Spleen (tissue), 11 donors: ENCODE data around the gene HDAC4. TPM values are rescaled to one million over a fixed set of nuclear protein-coding genes. Genes with fewer than 3 reads are reported as not detected.

ENCODE experiments used
- DNase-seq: peaks from one replicate; pipeline ENCODE4 v3.0.0-alpha.2; 2020
- H3K27ac ChIP-seq, 8 donors: fragments of 200-600 bp; sonication (generic) in 7 of 8; 1 replicate in 4 of 8; 2 replicates in 4 of 8; pipeline versions ENCODE4 v1.5.0 to v1.8.0; 2016 to 2021; ENCODE audit warnings: inconsistent platforms in 4 of 8, mild to moderate bottlenecking in 4 of 8, moderate library complexity in 1 of 8
- H3K27me3 ChIP-seq, 7 donors: fragments of 200-600 bp; sonication (generic) in 6 of 7; replicated peaks in 1 of 7; 1 replicate in 4 of 7; 2 replicates in 3 of 7; pipeline versions ENCODE4 v1.5.0 to v1.8.0; 2016 to 2021; ENCODE audit warnings: inconsistent platforms in 3 of 7, mild to moderate bottlenecking in 1 of 7
- H3K36me3 ChIP-seq, 6 donors: fragments of 200-600 bp; sonication (generic) in 5 of 6; 1 replicate in 4 of 6; 2 replicates in 2 of 6; pipeline versions ENCODE4 v1.5.0 to v1.8.0; 2016 to 2021; ENCODE audit warnings: inconsistent platforms in 2 of 6
- H3K4me1 ChIP-seq, 6 donors: fragments of 200-600 bp; sonication (generic) in 5 of 6; 1 replicate in 3 of 6; 2 replicates in 3 of 6; pipeline versions ENCODE4 v1.5.0 to v1.8.0; 2016 to 2021; ENCODE audit warnings: inconsistent platforms in 3 of 6
- H3K4me3 ChIP-seq, 8 donors: fragments of 200-600 bp; sonication (generic) in 7 of 8; 1 replicate in 4 of 8; 2 replicates in 4 of 8; pipeline versions ENCODE4 v1.5.0 to v1.8.0; 2016 to 2021; ENCODE audit warnings: inconsistent platforms in 4 of 8, mild to moderate bottlenecking in 4 of 8, moderate library complexity in 2 of 8
- H3K9me3 ChIP-seq, 8 donors: fragments of 200-600 bp; sonication (generic) in 7 of 8; 1 replicate in 4 of 8; 2 replicates in 4 of 8; pipeline versions ENCODE4 v1.5.0 to v1.8.0; 2016 to 2021; ENCODE audit warnings: inconsistent platforms in 4 of 8
- CTCF ChIP-seq, 11 experiments: fragments of 200-600 bp in 7 of 11; fragments of 450-650 bp in 4 of 11; sonication (generic) in 4 of 11; IDR thresholded peaks in 8 of 11; conservative IDR thresholded peaks in 3 of 11; 1 replicate in 7 of 11; 2 replicates in 4 of 11; pipeline versions ENCODE4 v1.4.0 to v1.8.0; 2016 to 2021; ENCODE audit warnings: antibody characterized with exemption in 11 of 11, inconsistent platforms in 4 of 11, mild to moderate bottlenecking in 1 of 11
- POLR2A ChIP-seq, 3 donors: fragments of 450-650 bp; IDR thresholded peaks; one replicate each; pipeline ENCODE4 v1.5.1; 2017; ENCODE audit warnings: antibody characterized with exemption in 3 of 3, mild to moderate bottlenecking in 1 of 3
- POLR2AphosphoS5 ChIP-seq, 3 donors: sonication (generic); formaldehyde crosslinking; IDR thresholded peaks; one replicate each; pipeline ENCODE4 v1.5.1; 2017; ENCODE audit warnings: antibody characterized with exemption in 3 of 3
- WGBS, 5 donors: extraction: QIAGEN DNeasy Blood & Tissue Kit in 3 of 5; methylation state at CpG; one replicate each; pipeline versions ENCODE4 v1.1.5 to v1.1.7; 2013 to 2018; 5-methylcytosine and 5-hydroxymethylcytosine counted together
- intact Hi-C: fragments of 100-400 bp; cut with DNase I; formaldehyde crosslinking; loops from one replicate; pipeline ENCODE4 v1.15.0; 2023; ENCODE audit warnings: low total_unique reads
- polyA plus RNA-seq, 3 donors: library from polyadenylated mRNA; stranded (reverse); fragments of 200-250 nt; gene quantifications; one replicate each; pipeline ENCODE4 v1.2.1, GENCODE V29; 2013
- total RNA-seq, 7 donors: library from RNA; depleted of rRNA in 3 of 7; stranded (reverse); fragments of >200 nt in 3 of 7; fragmentation: NEBNext Ultra II Directional in 4 of 7; extraction: Animal tissue kit (Norgen Biotek cat#: 25700) in 4 of 7; gene quantifications; one replicate each; pipeline versions ENCODE4 v1.1.0 to v1.2.1, GENCODE V29; 2016 to 2021
- donor health status: healthy with polysubstance abuse.
- donor health status: DM: no; HTN: no; CAD: no; lungs with moderate emphysema.
- donor health status: DM: no; HTN: no; CAD: no.
- donor health status: Bipolar disorder and iron deficiency.
- donor health status: healthy.
- donor health status: DM: no; HTN: no; CAD: no.
- donor health status: DM: yes; HTN: yes; CAD: no.

Gene HDAC4
- total and polyA plus RNA-seq, 10 donors, result 3.2 to 122 (median 69.5) TPM

GRCh38 chr2:239132156-239132709 lies 268.6 kb downstream of the HDAC4 start:
- WGBS, 5 donors, result 89 to 95% (median 95%) methylated on average over 17 of the region's 17 CpGs
- peaks cover 0 to 6% (median 0%) of the 10 kb centered on the region in 8 donors for H3K9me3 ChIP-seq
- DNase-seq, result no peak
- no peak overlapping the region for H3K27ac ChIP-seq
- no peak overlapping the region for H3K4me3 ChIP-seq
- TF ChIP-seq POLR2AphosphoS5 (IDR thresholded peaks at IDR 0.05) (peak in 1 of 3 donors; percentile 8), POLR2A (IDR thresholded peaks at IDR 0.05) (no peak)
- H3K27me3 ChIP-seq, result no peaks in the 10 kb centered on the region
- intact Hi-C loops, result no loop called here
- H3K36me3 ChIP-seq, result peaks cover 0 to 100% (median 69%) of the 10 kb centered on the region in 6 donors
- H3K4me1 ChIP-seq, result peaks cover 0 to 28% (median 13%) of the 10 kb centered on the region in 6 donors

GRCh38 chr2:239131521-239131920 lies 269.3 kb downstream of the HDAC4 start:
- intact Hi-C loops, result no loop called here
- 84 to 95% (median 92%) methylated on average over 9 to 10 of the region's 10 CpGs for WGBS, 5 donors
- DNase-seq, result no peak
- Histone ChIP-seq H3K27ac (no peak overlapping the region), H3K4me1 (peaks cover 0 to 25% (median 15%) of the 10 kb centered on the region in 6 donors), H3K9me3 (peaks cover 0 to 6% (median 0%) of the 10 kb centered on the region in 8 donors), H3K27me3 (no peaks in the 10 kb centered on the region), H3K4me3 (no peak overlapping the region), H3K36me3 (peaks cover 0 to 100% (median 65%) of the 10 kb centered on the region in 6 donors)
- no peak for TF ChIP-seq POLR2A (IDR thresholded peaks at IDR 0.05)

- no peaks in the 10 kb centered on the region for H3K9me3 ChIP-seq
- WGBS, 5 donors, result 97 to 98% (median 98%) methylated on average over 15 to 16 of the region's 16 CpGs
- peaks cover 0 to 25% (median 15%) of the 10 kb centered on the region in 6 donors for H3K4me1 ChIP-seq
- TF ChIP-seq POLR2AphosphoS5 (IDR thresholded peaks at IDR 0.05) (no peak), POLR2A (IDR thresholded peaks at IDR 0.05) (no peak), CTCF (IDR thresholded peaks at IDR 0.05 in 8 of 11, conservative IDR thresholded peaks at IDR 0.05 in 3 of 11) (no peak)
- no peak overlapping the region for H3K4me3 ChIP-seq
- no peak for DNase-seq
- no peak overlapping the region for H3K27ac ChIP-seq
- H3K27me3 ChIP-seq, result no peaks in the 10 kb centered on the region
- H3K36me3 ChIP-seq, result peaks cover 0 to 100% (median 69%) of the 10 kb centered on the region in 6 donors
- intact Hi-C loops, result no loop called here
Measured at GRCh38 chr2:239130786-239131325, 270.0 kb downstream of the HDAC4 start.

GRCh38 chr2:239130041-239130440 lies 270.8 kb downstream of the HDAC4 start:
- WGBS, 5 donors, result 86 to 99% (median 95%) methylated on average over 6 to 9 of the region's 9 CpGs
- Histone ChIP-seq H3K27me3 (no peaks in the 10 kb centered on the region), H3K27ac (no peak overlapping the region), H3K9me3 (no peaks in the 10 kb centered on the region), H3K4me1 (peaks cover 0 to 25% (median 15%) of the 10 kb centered on the region in 6 donors), H3K4me3 (no peak overlapping the region), H3K36me3 (peaks cover 0 to 100% (median 77%) of the 10 kb centered on the region in 6 donors)
- intact Hi-C loops, result no loop called here
- no peak for DNase-seq
- TF ChIP-seq POLR2A (IDR thresholded peaks at IDR 0.05) (no peak), POLR2AphosphoS5 (IDR thresholded peaks at IDR 0.05) (no peak), CTCF (IDR thresholded peaks at IDR 0.05 in 8 of 11, conservative IDR thresholded peaks at IDR 0.05 in 3 of 11) (no peak)

- H3K36me3 ChIP-seq, result peaks cover 0 to 100% (median 76%) of the 10 kb centered on the region in 6 donors
Measured at GRCh38 chr2:239129147-239129920, 271.5 kb downstream of the HDAC4 start.

More at GRCh38 chr2:239129147-239129920, 271.5 kb downstream of the HDAC4 start:
- H3K4me1 ChIP-seq, result peaks cover 0 to 25% (median 15%) of the 10 kb centered on the region in 6 donors
- DNase-seq, result no peak
- no peaks in the 10 kb centered on the region for H3K9me3 ChIP-seq
- H3K4me3 ChIP-seq, result no peak overlapping the region
- 76 to 90% (median 85%) methylated on average over 6 to 8 of the region's 8 CpGs for WGBS, 5 donors
- H3K27me3 ChIP-seq, result no peaks in the 10 kb centered on the region
- H3K27ac ChIP-seq, result peak overlapping the region in 1 of 8 donors; percentile 64
- TF ChIP-seq POLR2AphosphoS5 (IDR thresholded peaks at IDR 0.05) (peak in 1 of 3 donors; percentile 20), POLR2A (IDR thresholded peaks at IDR 0.05) (no peak)
- intact Hi-C loops, result no loop called here
